Activated CD8-positive, alpha-beta memory T cell treated with anti-CD3 and anti-CD28 coated beads for 36 hours (primary cell): ENCODE results near the gene FXYD3. TPM values are rescaled to one million over a fixed set of nuclear protein-coding genes. Genes with fewer than 3 reads are reported as not detected.
"Not testable (repeated sequence)": the region's sequence is repeated elsewhere in the genome, so short reads cannot be mapped to it uniquely, and the experiment has no call there.

Source experiments
- CTCF ChIA-PET: fragments of 350-600 bp; sonication (Branson Sonifier 250); formaldehyde crosslinking; loops from one replicate; lab custom pipeline; 2021; ENCODE audit warnings: antibody characterized with exemption; lab: Charles Lee
- POLR2A ChIA-PET: fragments of 350-600 bp; sonication (Branson Sonifier 250); formaldehyde crosslinking; loops from one replicate; lab custom pipeline; 2021; ENCODE audit warnings: antibody characterized with exemption; lab: Charles Lee
- total RNA-seq, 2 experiments: library from RNA; stranded (reverse); gene quantifications; one replicate each; pipeline ENCODE4 v1.2.3, GENCODE V29; 2021

FXYD3 gene
- total RNA-seq, 2 experiments from 2014 or later, result not detected

DNA sequence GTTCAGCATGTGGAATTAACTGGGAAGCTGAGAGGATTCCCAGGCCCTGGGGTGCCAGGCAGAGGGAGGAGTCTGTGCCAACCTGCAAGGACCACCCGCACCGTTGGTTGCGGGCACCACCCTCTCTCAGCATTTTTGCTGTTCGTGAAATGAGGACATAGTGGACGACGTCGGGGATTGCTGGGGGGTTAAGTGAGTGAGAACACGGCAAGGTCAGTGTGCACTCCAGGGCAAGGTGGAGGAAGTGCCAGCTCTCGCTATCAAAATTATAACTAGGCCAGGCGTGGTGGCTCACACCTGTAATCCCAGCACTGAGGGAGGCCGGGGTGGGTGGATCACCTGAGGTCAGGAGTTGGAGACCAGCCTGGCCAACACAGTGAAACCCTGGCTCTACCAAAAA lies 2.2 kb downstream of the FXYD3 start:
- CTCF ChIA-PET, result interaction anchor here (0.6 to 1.5 kb wide), 4 partner anchors 18 to 51 kb away, joined by 3 to 6 read pairs (median 5); partner anchors contain the start of gene LGI4
- POLR2A ChIA-PET, result no interaction called here

GRCh38 chr19:35118268-35119020 lies 2.8 kb downstream of the FXYD3 start:
- ChIA-PET CTCF (interaction anchor here (1.5 to 1.8 kb wide), 2 partner anchors 27 to 51 kb away, joined by 5 to 6 read pairs; no protein-coding TSS in a partner anchor), POLR2A (no interaction called here)

DNA sequence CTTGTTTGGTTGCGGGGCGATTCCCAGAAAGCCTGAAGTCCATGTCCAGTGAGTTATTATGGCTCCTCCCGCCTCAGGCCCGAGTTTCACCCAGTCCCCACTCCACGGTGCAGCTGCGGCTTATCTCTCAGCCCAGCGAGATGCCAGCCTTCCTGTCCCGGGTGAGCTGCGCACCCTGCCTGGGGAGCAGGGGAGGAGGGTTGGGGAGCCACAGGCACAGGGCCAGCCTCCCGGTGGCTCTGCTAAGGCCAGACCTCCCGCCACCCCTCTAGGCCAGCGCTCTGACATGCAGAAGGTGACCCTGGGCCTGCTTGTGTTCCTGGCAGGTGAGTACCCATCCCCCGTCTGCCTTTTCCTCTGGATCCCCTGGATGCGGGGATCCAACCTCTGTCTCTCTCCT lies 3.5 kb downstream of the FXYD3 start:
- ChIA-PET CTCF (interaction anchor here (1.5 to 1.8 kb wide), 2 partner anchors 28 to 52 kb away, joined by 5 to 6 read pairs; no protein-coding TSS in a partner anchor), POLR2A (no interaction called here)

- ChIA-PET CTCF (interaction anchor here (1.8 kb wide), 1 partner anchor 28 kb away, joined by 6 read pairs; no protein-coding TSS in a partner anchor), POLR2A (no interaction called here)
Observed at GRCh38 chr19:35119578-35120155, 4.0 kb downstream of the FXYD3 start.

GRCh38 chr19:35120492-35120891 lies 4.9 kb downstream of the FXYD3 start:
- ChIA-PET POLR2A (no interaction called here), CTCF (interaction anchor here (1.8 kb wide), 1 partner anchor 29 kb away, joined by 6 read pairs; no protein-coding TSS in a partner anchor)

GRCh38 chr19:35120898-35121297 lies 5.3 kb downstream of the FXYD3 start:
- POLR2A ChIA-PET, result no interaction called here

GRCh38 chr19:35122687-35123551 lies 7.3 kb downstream of the FXYD3 start:
- ChIA-PET POLR2A (no interaction called here), CTCF (interaction anchor here (2.3 kb wide), 1 partner anchor 8 kb away, joined by 8 read pairs; the partner anchor contains the start of gene FXYD3)

More at GRCh38 chr19:35120898-35121297, 5.3 kb downstream of the FXYD3 start:
- CTCF ChIA-PET, result no interaction called here

- POLR2A ChIA-PET, result no interaction called here
- CTCF ChIA-PET, result interaction anchor here (1.0 to 2.3 kb wide), 2 partner anchors 9 to 17 kb away, joined by 4 to 8 read pairs; partner anchors contain the start of gene FXYD3
Observed at GRCh38 chr19:35123573-35123972, 8.0 kb downstream of the FXYD3 start.

DNA sequence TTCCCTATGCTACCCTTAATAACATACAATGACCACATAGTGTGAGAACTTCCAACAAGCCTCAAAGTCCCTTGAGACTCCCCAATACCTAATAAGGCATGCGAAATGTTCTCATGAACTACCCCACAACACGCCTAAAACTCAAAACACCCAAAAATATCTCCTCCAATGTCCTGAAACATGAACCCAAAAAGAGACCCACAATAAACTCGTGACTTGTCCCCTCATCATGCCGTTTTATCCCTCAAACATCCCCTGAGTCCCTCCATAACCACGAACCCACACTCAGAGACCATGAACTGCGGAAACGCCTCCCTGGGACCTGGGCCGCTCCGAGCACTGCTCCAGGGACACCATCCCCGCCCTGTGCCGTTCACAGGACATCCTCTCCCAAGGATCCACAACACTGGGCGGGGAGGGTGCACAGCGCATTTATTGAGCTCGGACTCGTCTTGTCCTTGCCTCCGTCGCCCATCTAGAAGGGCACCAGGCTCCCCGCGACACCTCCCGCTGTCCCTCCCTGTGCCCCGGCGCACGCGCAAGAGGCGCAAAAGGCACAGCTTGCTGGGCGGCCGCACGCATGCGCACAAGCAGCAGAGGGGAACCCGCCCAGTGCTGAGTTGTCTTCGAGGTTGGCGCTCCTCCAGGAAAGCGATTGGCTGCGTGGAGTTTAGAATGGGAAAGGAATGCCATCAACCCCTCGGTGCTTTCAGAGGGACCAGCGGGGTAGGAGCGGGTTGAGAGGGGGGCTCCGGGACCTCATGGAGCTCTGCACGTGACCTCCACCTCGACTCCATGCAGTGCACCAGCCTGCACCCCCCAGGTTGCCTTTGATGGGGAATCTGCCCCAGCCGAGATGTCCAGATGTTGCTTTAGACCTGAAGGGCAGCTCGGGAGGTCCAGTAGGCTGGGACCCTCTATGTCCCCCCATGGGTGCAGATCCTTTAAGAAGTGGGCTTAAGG lies 8.8 kb downstream of the FXYD3 start:
- POLR2A ChIA-PET, result no interaction called here
- CTCF ChIA-PET, result interaction anchor here (1.0 to 2.3 kb wide), 5 partner anchors 10 to 18 kb away, joined by 4 to 8 read pairs (median 5); partner anchors contain the start of genes FXYD3 and LGI4

DNA sequence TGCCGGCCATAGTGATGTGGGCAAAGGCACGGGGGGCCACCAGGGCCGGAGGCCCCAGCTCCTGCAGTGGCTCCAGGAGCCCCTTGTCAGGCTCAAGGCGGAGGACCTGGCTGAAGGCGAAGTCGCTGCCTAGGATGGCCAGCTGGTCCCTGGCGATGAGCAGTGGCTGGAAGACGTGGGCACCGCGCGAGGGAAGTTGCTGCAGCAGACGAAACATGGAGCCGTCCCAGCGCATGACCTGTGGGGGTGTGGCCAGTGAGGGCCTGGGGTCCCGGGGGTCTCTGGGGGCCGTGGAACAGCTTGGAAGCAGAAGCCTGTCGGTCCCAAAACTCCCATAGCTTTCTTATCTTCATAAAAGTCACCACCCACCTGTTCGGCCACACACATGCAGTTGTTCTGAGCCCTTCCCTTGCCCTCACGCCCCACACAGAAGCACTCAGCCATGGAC lies 9.7 kb downstream of the FXYD3 start:
- POLR2A ChIA-PET, result no interaction called here
- CTCF ChIA-PET, result interaction anchor here (1.3 to 2.3 kb wide), 4 partner anchors 10 to 17 kb away, joined by 4 to 8 read pairs (median 6); partner anchors contain the start of genes FXYD3 and LGI4

- POLR2A ChIA-PET, result no interaction called here
- CTCF ChIA-PET, result interaction anchor here (1.4 to 2.1 kb wide), 3 partner anchors 9 to 16 kb away, joined by 5 to 8 read pairs (median 6); partner anchors contain the start of genes FXYD7 and LGI4
Observed at GRCh38 chr19:35125749-35126623, 10.4 kb downstream of the FXYD3 start.

- POLR2A ChIA-PET, result no interaction called here
- CTCF ChIA-PET, result interaction anchor here (2.1 kb wide), 1 partner anchor 16 kb away, joined by 8 read pairs; the partner anchor contains the start of gene FXYD7
Observed at GRCh38 chr19:35126624-35126959, 11.0 kb downstream of the FXYD3 start.

DNA sequence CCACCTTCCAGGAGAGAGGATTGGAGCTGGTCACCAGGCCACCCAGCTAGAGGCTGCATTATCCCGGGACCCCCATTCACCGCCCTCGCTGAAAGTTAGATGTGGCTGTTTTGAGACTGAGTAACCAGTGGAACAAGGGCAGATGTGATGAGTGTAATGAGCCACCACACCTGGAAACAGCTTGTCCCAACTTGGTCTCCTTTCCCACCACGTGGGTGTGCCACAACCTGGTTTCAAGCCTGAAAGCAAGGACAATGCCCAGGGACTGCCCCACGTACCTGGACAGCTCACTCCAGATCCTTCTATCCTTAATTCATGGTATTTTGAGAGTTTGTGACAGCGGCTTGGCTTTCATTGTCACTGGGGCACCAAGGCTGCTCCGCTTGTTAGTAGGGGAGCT lies 12.2 kb downstream of the FXYD3 start:
- ChIA-PET POLR2A (no interaction called here), CTCF (interaction anchor here (1.0 to 2.1 kb wide), 4 partner anchors 8 to 84 kb away, joined by 3 to 8 read pairs (median 4); partner anchors contain the start of gene FXYD7)

GRCh38 chr19:35128398-35129057 lies 12.9 kb downstream of the FXYD3 start:
- CTCF ChIA-PET, result interaction anchor here (1.1 to 2.1 kb wide), 3 partner anchors 7 to 84 kb away, joined by 3 to 8 read pairs (median 4); partner anchors contain the start of gene FXYD7
- POLR2A ChIA-PET, result no interaction called here

GRCh38 chr19:35129724-35130274 lies 14.2 kb downstream of the FXYD3 start:
- CTCF ChIA-PET, result not testable (repeated sequence)

More at GRCh38 chr19:35129724-35130274, 14.2 kb downstream of the FXYD3 start:
- POLR2A ChIA-PET, result not testable (repeated sequence)
